ENCODE data around the gene VAV1. TPM values are rescaled to one million over a fixed set of nuclear protein-coding genes. Genes with fewer than 3 reads are reported as not detected.

Gene VAV1
- total RNA-seq, 1 donor from 2014 or later = 1.8 TPM

- TF ChIP-seq, protein P1, sequence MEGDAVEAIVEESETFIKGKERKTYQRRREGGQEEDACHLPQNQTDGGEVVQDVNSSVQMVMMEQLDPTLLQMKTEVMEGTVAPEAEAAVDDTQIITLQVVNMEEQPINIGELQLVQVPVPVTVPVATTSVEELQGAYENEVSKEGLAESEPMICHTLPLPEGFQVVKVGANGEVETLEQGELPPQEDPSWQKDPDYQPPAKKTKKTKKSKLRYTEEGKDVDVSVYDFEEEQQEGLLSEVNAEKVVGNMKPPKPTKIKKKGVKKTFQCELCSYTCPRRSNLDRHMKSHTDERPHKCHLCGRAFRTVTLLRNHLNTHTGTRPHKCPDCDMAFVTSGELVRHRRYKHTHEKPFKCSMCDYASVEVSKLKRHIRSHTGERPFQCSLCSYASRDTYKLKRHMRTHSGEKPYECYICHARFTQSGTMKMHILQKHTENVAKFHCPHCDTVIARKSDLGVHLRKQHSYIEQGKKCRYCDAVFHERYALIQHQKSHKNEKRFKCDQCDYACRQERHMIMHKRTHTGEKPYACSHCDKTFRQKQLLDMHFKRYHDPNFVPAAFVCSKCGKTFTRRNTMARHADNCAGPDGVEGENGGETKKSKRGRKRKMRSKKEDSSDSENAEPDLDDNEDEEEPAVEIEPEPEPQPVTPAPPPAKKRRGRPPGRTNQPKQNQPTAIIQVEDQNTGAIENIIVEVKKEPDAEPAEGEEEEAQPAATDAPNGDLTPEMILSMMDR (IDR thresholded peaks at IDR 0.05; ENCODE audit: borderline replicate concordance) = no peak
- Histone ChIP-seq H3K27me3 (ENCODE audit: low read depth) (peaks cover 44% of the 10 kb centered on the region), H3K4me3 (no peak overlapping the region), H3K9me3 (replicated peaks) (peaks cover 29% of the 10 kb centered on the region), H3K27ac (replicated peaks) (no peak overlapping the region), H3K4me1 (no peaks in the 10 kb centered on the region), H3K36me3 (no peaks in the 10 kb centered on the region)
- intact Hi-C loops (cut with micrococcal nuclease) = no loop called here
- DNase-seq = no peak
Observed at GRCh38 chr19:6818246-6818645, 45.7 kb downstream of the VAV1 start.

DNA sequence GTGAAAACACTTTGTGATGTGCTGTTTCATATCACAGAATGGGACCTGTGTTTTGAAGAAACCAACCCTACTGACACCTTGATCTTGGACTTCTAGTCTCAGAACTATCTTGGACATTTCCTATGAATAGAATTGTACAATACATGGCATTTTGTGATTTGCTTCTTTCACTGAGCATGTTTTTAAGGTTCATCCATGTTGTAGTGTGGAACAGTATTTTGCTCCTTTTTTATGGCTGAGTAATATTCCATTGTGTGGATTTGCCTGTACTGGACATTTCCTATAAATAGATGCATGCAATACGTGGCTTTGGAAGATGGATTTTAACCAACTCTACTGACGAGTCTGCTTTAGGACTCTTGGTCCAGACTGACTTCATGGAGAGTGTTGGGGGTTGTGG lies 46.8 kb downstream of the VAV1 start:
- H3K9me3 ChIP-seq (replicated peaks) = peaks cover 29% of the 10 kb centered on the region
- TF ChIP-seq, protein P1 (IDR thresholded peaks at IDR 0.05; ENCODE audit: borderline replicate concordance) = no peak

DNA sequence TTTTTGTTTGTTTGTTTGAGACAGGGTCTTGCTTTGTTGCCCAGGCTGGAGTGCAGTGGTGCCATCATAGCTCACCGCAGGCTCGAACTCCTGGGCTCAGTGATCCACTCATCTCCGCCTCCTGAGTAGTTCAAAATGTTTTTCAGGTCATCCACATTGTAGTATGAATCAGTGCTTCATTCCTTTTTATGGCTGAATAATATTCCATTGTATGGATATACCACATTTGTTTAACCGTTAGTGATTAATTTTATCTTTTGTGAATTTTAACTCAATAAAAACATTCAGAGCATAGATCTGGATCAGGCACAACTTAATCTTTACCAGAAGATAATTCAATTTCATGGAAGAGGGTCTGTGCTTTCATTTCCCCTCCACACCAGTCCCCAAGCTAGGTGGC lies 47.7 kb downstream of the VAV1 start:
- no peaks in the 10 kb centered on the region for H3K36me3 ChIP-seq

More for the DNA sequence above, 46.8 kb downstream of the VAV1 start:
- intact Hi-C loops (cut with micrococcal nuclease) = no loop called here
- Histone ChIP-seq H3K4me3 (no peak overlapping the region), H3K4me1 (no peaks in the 10 kb centered on the region), H3K27me3 (ENCODE audit: low read depth) (peaks cover 44% of the 10 kb centered on the region), H3K27ac (replicated peaks) (no peak overlapping the region), H3K36me3 (no peaks in the 10 kb centered on the region)
- no peak for DNase-seq

DNA sequence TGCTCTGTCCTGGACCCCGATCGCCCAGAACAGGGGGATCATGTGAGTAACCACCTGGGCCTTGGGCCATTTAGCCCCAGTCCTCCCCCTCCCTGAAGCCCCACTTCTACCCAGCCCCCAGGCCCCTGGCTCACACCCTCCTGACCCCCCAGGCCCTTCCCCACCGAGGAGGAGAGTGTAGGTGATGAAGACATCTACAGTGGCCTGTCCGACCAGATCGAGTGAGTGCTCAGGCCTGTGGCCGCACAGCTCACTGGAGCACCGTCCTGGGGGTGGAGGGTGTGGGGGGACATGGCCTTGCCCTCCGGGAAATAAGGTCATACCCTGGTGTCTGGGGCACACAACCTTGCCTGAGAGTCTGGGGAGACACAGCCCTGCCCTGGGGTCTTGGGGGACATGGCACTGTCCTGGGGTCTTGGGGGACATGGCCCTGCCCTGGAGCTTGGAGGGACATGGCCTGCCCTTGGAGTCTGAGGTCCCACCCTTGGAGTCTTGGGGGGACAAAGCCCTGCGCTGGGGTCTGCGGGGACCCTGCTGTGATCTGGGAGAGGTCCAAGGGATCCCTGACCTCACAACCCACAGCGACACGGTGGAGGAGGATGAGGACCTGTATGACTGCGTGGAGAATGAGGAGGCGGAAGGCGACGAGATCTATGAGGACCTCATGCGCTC lies 49.3 kb downstream of the VAV1 start:
- H3K4me1 ChIP-seq = no peaks in the 10 kb centered on the region
- TF ChIP-seq, protein P1 (IDR thresholded peaks at IDR 0.05; ENCODE audit: borderline replicate concordance) = no peak
- intact Hi-C loops (cut with micrococcal nuclease) = no loop called here
- DNase-seq = no peak
- no peak overlapping the region for H3K4me3 ChIP-seq
- H3K27ac ChIP-seq (replicated peaks) = no peak overlapping the region
- H3K9me3 ChIP-seq (replicated peaks) = peaks cover 33% of the 10 kb centered on the region
- peaks cover 61% of the 10 kb centered on the region for H3K27me3 ChIP-seq (ENCODE audit: low read depth)
- no peaks in the 10 kb centered on the region for H3K36me3 ChIP-seq

More for the DNA sequence above, 47.7 kb downstream of the VAV1 start:
- no peak for DNase-seq
- Histone ChIP-seq H3K27ac (replicated peaks) (no peak overlapping the region), H3K4me1 (no peaks in the 10 kb centered on the region), H3K27me3 (ENCODE audit: low read depth) (peaks cover 47% of the 10 kb centered on the region), H3K4me3 (no peak overlapping the region), H3K9me3 (replicated peaks) (peaks cover 33% of the 10 kb centered on the region)
- intact Hi-C loops (cut with micrococcal nuclease) = no loop called here
- TF ChIP-seq, protein P1 (IDR thresholded peaks at IDR 0.05; ENCODE audit: borderline replicate concordance) = no peak

DNA sequence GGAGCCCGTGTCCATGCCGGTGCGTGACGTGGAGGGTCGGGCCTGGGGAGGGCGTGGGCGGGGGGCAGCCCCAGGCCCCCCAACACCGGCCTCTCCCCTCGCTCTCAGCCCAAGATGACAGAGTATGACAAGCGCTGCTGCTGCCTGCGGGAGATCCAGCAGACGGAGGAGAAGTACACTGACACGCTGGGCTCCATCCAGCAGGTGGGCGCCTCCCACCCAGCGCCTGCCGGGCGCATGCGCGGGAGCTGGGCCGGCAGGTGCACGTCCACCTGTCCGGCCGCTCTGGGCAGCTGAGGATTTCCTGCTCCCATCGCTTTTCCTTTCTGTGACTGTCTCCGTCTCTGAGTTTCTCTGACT lies 49.8 kb downstream of the VAV1 start:
- Histone ChIP-seq H3K4me1 (no peaks in the 10 kb centered on the region), H3K27ac (replicated peaks) (no peak overlapping the region), H3K36me3 (no peaks in the 10 kb centered on the region), H3K4me3 (no peak overlapping the region), H3K9me3 (replicated peaks) (peaks cover 33% of the 10 kb centered on the region), H3K27me3 (ENCODE audit: low read depth) (peaks cover 61% of the 10 kb centered on the region)
- intact Hi-C loops (cut with micrococcal nuclease) = no loop called here
- TF ChIP-seq, protein P1 (IDR thresholded peaks at IDR 0.05; ENCODE audit: borderline replicate concordance) = no peak
- no peak for DNase-seq
